Activated naive CD8-positive, alpha-beta T cell treated with anti-CD3 and anti-CD28 coated beads, Interleukin-2, amount 10 ng/mL, durations not matched to agents 7 days and 5 days (primary cell): Measurements from ENCODE around the gene UNC93A. TPM values are rescaled to one million over a fixed set of nuclear protein-coding genes. Genes with fewer than 3 reads are reported as not detected.
"Not testable (repeated sequence)": the region's sequence is repeated elsewhere in the genome, so short reads cannot be mapped to it uniquely, and the experiment has no call there.

Experiments used
- ATAC-seq: fragments of 150-1000 bp; cut with Tn5 transposase; one replicate; pipeline ENCODE4 v1.10.0; 2021; ENCODE audit warnings: low read depth, moderate library complexity
- POLR2A ChIA-PET: fragments of 350-600 bp; sonication (Branson Sonifier 250); formaldehyde crosslinking; loops from one replicate; lab custom pipeline; 2021; ENCODE audit warnings: antibody characterized with exemption; lab: Charles Lee
- DNase-seq: peaks from one replicate; pipeline ENCODE4 v3.0.0; 2021
- H3K27ac Mint-ChIP-seq: one replicate; pipeline ENCODE4 v1.8.0; 2022; ENCODE audit warnings: mild to moderate bottlenecking, mixed read lengths
- H3K27me3 Mint-ChIP-seq: one replicate; pipeline ENCODE4 v1.8.0; 2022; ENCODE audit warnings: mild to moderate bottlenecking, moderate library complexity, mixed read lengths
- H3K36me3 Mint-ChIP-seq: one replicate; pipeline ENCODE4 v1.8.0; 2021; ENCODE audit warnings: mild to moderate bottlenecking, mixed read lengths
- H3K4me1 Mint-ChIP-seq: one replicate; pipeline ENCODE4 v1.8.0; 2021; ENCODE audit warnings: mixed read lengths
- H3K4me3 Mint-ChIP-seq: one replicate; pipeline ENCODE4 v1.8.0; 2022; ENCODE audit warnings: mild to moderate bottlenecking, moderate library complexity, mixed read lengths
- H3K9me3 Mint-ChIP-seq: one replicate; pipeline ENCODE4 v1.8.0; 2021; ENCODE audit warnings: mixed read lengths
- total RNA-seq, 2 experiments: library from RNA; stranded (reverse); gene quantifications; one replicate each; pipeline ENCODE4 v1.2.3, GENCODE V29; 2021

The UNC93A gene
- total RNA-seq, 2 experiments from 2014 or later = not detected

DNA sequence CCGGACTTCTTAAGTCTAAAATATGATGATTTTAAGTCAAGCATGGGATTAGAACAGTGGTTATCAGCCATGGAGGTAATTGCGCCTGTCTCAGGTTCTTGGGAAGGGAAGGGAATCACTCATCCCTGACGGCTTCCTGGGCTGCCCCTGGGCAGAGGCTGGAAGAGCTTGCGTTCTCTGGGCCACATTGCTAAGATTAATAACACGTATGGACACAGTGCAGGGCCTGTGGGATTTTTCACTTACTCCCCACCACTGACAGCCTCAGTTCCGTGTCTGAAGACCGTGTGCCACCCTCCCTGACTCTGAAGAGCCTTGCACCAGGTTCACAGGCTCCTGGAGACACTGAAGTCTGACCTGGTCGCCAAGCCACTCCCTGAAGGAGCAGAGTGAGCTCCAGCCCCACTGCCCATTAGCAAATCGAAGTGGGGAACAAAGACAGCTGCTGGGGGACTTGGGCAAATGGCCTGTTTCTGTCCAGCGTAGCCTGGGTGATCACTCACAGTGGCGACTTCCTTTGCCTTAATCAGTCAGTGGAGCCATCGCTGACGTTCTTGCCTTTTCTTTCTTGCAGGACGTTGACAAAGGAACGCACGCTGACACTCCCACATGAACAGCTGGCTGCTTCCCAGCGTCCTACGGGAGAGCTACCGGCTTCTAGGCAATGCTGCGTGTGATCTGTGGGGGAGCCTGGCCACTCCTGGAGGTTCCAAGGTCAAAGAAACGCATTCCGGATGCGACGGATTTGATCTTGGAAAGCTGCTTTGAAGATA, 24.9 kb upstream of the UNC93A start:
- POLR2A ChIA-PET, DNase-seq, ATAC-seq, H3K9me3 Mint-ChIP-seq, H3K36me3 Mint-ChIP-seq, H3K4me3 Mint-ChIP-seq, H3K4me1 Mint-ChIP-seq, H3K27ac Mint-ChIP-seq: not testable (repeated sequence)
- H3K27me3 Mint-ChIP-seq = peaks cover 14% of the 10 kb centered on the region

DNA sequence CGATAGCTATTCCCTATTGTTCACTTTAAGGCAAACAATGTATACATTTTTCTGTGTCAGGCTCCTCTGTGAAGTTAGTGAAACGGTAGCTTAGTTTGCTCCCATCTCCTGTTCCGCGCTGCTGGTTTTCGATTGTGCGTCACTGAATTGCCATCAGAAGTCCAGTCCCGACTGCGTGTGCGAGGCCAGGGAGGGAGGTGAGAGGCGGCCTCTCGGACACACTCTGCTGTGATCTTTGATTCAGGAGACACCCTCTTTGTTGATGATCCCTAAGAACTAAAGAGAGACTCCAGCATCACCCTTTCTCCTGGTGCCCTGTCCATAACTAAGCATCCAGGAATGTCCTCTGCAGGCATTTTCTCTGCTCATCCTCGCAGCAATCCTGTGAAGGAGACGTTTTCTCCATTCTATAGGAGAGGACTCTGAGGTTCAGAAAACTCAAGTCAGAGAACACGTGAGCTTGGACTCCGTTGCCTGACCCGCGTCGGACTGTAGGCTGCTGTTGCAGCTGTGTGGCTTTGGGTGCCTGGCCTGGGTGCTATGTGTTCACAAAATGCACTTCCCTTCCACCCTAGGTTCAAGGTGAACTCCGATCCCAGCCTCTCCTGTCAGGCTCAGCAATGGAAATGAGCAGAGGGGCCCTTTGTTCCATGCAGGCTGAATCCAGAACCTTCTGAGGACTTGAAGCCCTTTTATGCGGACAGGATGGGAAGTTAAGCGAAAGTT, 24.1 kb upstream of the UNC93A start:
- Mint-ChIP-seq H3K9me3 (no peaks in the 10 kb centered on the region), H3K36me3 (no peaks in the 10 kb centered on the region), H3K27me3 (peaks cover 11% of the 10 kb centered on the region), H3K4me3 (no peak overlapping the region), H3K27ac (no peak overlapping the region), H3K4me1 (no peaks in the 10 kb centered on the region)
- DNase-seq = no peak
- POLR2A ChIA-PET = no interaction called here
- no peak for ATAC-seq

GRCh38 chr6:167267556-167267898, 23.6 kb upstream of the UNC93A start:
- H3K27me3 Mint-ChIP-seq, H3K4me1 Mint-ChIP-seq, H3K9me3 Mint-ChIP-seq, POLR2A ChIA-PET, DNase-seq, H3K4me3 Mint-ChIP-seq, H3K36me3 Mint-ChIP-seq, ATAC-seq, H3K27ac Mint-ChIP-seq: not testable (repeated sequence)

DNA sequence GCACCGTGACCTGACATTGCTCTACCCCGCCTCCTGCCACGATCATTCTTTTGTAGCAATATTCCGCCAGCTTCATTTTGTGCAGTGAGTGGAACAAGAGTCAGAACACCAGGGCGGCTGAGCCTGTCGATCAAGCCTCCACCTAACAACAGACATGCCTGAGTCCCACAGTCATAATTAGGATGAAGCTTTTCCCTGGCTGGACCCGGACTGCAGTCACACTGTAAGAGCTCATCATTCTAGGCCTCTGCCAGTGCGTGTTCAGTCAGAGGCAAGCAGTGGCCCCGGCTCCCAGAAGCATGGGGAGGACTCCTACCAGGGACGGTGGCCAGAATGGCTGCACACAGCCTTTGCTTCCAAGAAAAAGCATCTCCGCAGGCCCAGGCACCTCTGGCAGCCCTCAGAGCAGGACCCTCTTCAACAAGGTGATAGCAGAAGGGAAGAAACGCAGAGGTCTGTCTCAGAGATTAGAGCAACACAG, 23.2 kb upstream of the UNC93A start:
- Mint-ChIP-seq H3K4me3 (no peak overlapping the region), H3K36me3 (no peaks in the 10 kb centered on the region), H3K27me3 (peaks cover 8% of the 10 kb centered on the region), H3K9me3 (no peaks in the 10 kb centered on the region), H3K4me1 (no peaks in the 10 kb centered on the region), H3K27ac (no peak overlapping the region)
- DNase-seq (no peak), ATAC-seq (no peak)
- POLR2A ChIA-PET = no interaction called here

GRCh38 chr6:167268683-167269280, 22.3 kb upstream of the UNC93A start:
- H3K36me3 Mint-ChIP-seq = no peaks in the 10 kb centered on the region
- H3K27ac Mint-ChIP-seq = no peak overlapping the region
- peaks cover 5% of the 10 kb centered on the region for H3K27me3 Mint-ChIP-seq
- H3K4me3 Mint-ChIP-seq = no peak overlapping the region
- POLR2A ChIA-PET = no interaction called here
- DNase-seq (no peak), ATAC-seq (no peak)
- H3K9me3 Mint-ChIP-seq = no peaks in the 10 kb centered on the region
- H3K4me1 Mint-ChIP-seq = no peaks in the 10 kb centered on the region

DNA sequence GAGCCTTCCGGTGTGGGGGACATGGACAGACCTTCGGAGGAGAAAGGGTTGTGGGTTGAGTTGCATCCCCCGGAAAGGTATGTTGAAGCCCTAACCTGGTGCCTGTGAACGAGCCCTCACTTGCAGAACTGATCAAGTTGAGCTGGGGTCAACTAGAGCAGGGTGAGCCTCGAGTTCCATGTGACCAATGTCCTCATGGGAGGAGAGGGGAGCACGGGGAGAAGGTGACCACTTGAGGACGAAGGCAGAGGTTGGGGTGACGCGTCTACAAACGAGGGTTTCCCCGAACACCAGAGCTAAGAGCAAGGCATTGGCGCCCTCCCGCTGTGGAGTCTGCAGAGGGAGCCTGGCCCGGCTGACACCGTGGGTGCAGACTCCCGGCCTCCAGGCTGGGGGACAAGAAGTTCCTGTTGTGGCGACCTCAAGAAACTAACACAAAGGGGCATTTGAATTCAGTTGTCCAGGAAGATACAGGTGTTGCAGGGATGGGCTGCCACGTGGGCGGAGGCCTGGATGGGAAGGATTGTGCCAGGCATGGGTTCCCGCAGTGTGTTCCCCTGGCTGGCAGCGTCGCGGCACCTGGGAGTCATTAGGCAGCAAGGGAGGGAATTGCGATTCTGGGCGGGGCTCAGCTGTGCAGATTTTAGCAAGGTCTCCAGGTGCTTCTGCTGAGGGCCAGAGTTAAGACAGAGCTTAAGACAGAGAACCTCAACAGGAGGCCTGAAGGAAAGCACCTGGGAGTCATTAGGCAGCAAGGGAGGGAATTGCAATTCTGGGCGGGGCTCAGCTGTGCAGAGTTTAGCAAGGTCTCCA, 20.4 kb upstream of the UNC93A start:
- no peak overlapping the region for H3K4me3 Mint-ChIP-seq
- no peaks in the 10 kb centered on the region for H3K36me3 Mint-ChIP-seq
- POLR2A ChIA-PET = no interaction called here
- no peak overlapping the region for H3K27ac Mint-ChIP-seq
- H3K9me3 Mint-ChIP-seq = no peaks in the 10 kb centered on the region
- no peak for ATAC-seq
- H3K27me3 Mint-ChIP-seq = peaks cover under 1% of the 10 kb centered on the region
- H3K4me1 Mint-ChIP-seq = no peaks in the 10 kb centered on the region
- no peak for DNase-seq

- H3K27me3 Mint-ChIP-seq = peaks cover 7% of the 10 kb centered on the region
- no peak overlapping the region for H3K27ac Mint-ChIP-seq
- no peaks in the 10 kb centered on the region for H3K36me3 Mint-ChIP-seq
- H3K4me3 Mint-ChIP-seq = no peak overlapping the region
- POLR2A ChIA-PET = no interaction called here
- H3K4me1 Mint-ChIP-seq = no peaks in the 10 kb centered on the region
- DNase-seq = no peak
- no peaks in the 10 kb centered on the region for H3K9me3 Mint-ChIP-seq
- no peak for ATAC-seq
These were observed 19.0 kb upstream of the UNC93A start for GRCh38 chr6:167272151-167272550.

DNA sequence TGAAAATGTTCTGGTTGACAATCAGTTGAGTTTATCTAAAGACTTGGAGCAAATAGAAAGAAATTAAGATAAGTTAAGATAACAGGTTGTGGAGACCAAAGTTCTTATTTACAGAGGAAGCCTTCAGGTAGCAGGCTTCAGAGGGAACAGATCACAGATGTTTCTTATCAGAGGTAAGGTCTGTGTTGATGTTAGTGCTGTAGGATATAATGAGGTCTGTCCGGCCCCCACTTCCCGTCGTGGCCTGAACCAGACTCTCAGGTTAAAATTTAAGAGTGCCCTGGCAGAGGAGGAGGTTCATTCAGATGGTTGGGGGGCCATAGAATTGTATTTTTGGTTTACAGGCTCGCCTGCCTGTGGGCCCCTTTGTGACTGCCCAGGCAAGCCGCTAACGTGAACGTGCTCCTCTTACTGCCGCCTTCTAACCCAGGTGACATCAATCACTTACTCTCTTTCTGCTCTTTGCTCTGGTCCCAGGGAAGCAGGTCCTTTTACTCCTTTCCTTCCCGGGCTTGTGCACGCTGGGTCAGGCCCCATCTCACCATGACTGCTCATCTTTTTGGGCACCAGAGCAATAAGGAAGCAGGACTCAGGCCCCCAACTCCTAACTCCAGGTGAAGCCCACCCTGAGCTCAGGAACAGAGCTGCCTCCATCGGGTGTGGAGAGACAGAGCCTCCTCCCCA, 18.3 kb upstream of the UNC93A start:
- H3K9me3 Mint-ChIP-seq = no peaks in the 10 kb centered on the region
- no peaks in the 10 kb centered on the region for H3K4me1 Mint-ChIP-seq
- H3K27ac Mint-ChIP-seq = no peak overlapping the region
- H3K36me3 Mint-ChIP-seq = no peaks in the 10 kb centered on the region
- no peak for ATAC-seq
- POLR2A ChIA-PET = no interaction called here
- DNase-seq = no peak
- H3K27me3 Mint-ChIP-seq = peaks cover 9% of the 10 kb centered on the region
- H3K4me3 Mint-ChIP-seq = no peak overlapping the region

GRCh38 chr6:167274270-167274669, 16.8 kb upstream of the UNC93A start:
- H3K9me3 Mint-ChIP-seq = no peaks in the 10 kb centered on the region
- POLR2A ChIA-PET = no interaction called here
- no peak for DNase-seq
- H3K27ac Mint-ChIP-seq = no peak overlapping the region
- no peak overlapping the region for H3K4me3 Mint-ChIP-seq
- H3K4me1 Mint-ChIP-seq = no peaks in the 10 kb centered on the region
- H3K27me3 Mint-ChIP-seq = peaks cover 11% of the 10 kb centered on the region
- no peak for ATAC-seq
- no peaks in the 10 kb centered on the region for H3K36me3 Mint-ChIP-seq

GRCh38 chr6:167275001-167275400, 16.1 kb upstream of the UNC93A start:
- ATAC-seq = no peak
- H3K9me3 Mint-ChIP-seq = no peaks in the 10 kb centered on the region
- no peaks in the 10 kb centered on the region for H3K4me1 Mint-ChIP-seq
- POLR2A ChIA-PET = no interaction called here
- H3K4me3 Mint-ChIP-seq = no peak overlapping the region
- no peak overlapping the region for H3K27ac Mint-ChIP-seq
- DNase-seq = no peak
- peaks cover 13% of the 10 kb centered on the region for H3K27me3 Mint-ChIP-seq
- H3K36me3 Mint-ChIP-seq = no peaks in the 10 kb centered on the region

DNA sequence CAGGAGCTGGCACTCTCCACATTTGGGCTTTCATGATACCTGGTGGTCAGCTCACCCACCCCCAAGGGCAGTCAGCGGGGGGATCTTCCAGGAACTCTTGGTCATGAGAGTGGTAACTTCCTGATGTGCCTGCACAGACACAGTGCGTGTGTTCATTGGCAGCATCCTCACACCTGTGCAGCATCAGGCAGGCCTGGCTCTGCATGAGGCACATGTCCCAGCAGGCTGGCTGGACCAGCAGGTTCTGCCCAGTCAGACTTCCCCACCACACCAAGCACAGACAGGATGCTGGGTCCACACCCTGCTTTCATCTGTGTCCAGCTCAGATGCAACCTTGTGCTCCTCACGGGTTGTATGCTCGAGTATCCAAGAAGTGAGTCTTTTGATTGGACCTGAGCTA, 15.7 kb upstream of the UNC93A start:
- H3K27ac Mint-ChIP-seq = no peak overlapping the region
- POLR2A ChIA-PET = no interaction called here
- peaks cover 16% of the 10 kb centered on the region for H3K27me3 Mint-ChIP-seq
- no peak for DNase-seq
- no peak for ATAC-seq
- H3K36me3 Mint-ChIP-seq = no peaks in the 10 kb centered on the region
- H3K4me1 Mint-ChIP-seq = no peaks in the 10 kb centered on the region
- no peak overlapping the region for H3K4me3 Mint-ChIP-seq
- no peaks in the 10 kb centered on the region for H3K9me3 Mint-ChIP-seq

- POLR2A ChIA-PET = no interaction called here
These were observed 14.2 kb upstream of the UNC93A start for GRCh38 chr6:167276772-167277533.

More at GRCh38 chr6:167276772-167277533, 14.2 kb upstream of the UNC93A start:
- Mint-ChIP-seq H3K36me3 (no peaks in the 10 kb centered on the region), H3K27me3 (peaks cover 22% of the 10 kb centered on the region), H3K9me3 (no peaks in the 10 kb centered on the region), H3K4me3 (no peak overlapping the region), H3K27ac (no peak overlapping the region), H3K4me1 (no peaks in the 10 kb centered on the region)
- ATAC-seq (no peak), DNase-seq (no peak)
